Limb (tissue), 2 donors: Measurements from ENCODE around the gene CKM.
"Not testable (repeated sequence)": the region's sequence is repeated elsewhere in the genome, so short reads cannot be mapped to it uniquely, and the experiment has no call there.

Experiments
- DNase-seq, 2 donors: peaks; one replicate each; pipeline ENCODE4 v3.0.0-alpha.2; 2016; ENCODE audit errors: extremely low spot score in 2 of 2

Gene CKM

DNA sequence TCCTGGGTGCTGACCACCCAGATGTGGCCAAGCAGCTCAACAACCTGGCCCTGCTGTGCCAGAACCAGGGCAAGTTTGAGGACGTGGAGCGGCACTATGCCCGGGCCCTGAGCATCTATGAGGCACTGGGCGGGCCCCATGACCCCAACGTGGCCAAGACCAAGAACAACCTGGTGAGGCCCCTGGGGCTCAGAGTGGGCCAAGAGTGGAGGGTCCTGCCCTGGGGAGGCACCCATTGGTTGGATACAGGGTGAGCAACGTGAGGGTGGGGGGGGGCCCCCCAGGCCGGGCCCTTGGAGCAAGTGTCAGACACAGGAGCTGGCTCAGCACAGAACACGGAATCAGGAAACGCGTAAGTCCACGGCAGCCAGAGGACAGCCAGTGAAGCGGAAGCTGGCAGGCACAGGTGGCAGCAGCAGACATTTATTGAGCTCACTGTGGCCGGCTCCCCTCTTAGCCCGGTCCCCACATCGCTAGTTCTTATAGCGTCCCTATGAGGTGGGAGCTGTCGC lies 26.8 kb upstream of the CKM start:
- no peak for DNase-seq

DNA sequence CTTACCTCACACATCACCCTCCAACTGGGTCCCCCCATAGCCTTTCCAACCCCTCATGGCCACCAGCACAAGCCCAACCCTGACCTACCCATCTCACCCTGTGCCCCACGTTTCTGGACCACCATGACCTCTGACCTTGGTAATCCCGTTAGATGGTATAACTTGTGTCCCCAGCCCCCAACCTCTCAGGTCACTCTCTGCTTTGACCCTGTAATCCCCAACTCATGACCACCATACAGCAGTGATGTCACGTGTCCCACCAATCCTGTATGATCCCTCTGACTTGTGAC lies 26.4 kb upstream of the CKM start:
- no peak for DNase-seq

DNA sequence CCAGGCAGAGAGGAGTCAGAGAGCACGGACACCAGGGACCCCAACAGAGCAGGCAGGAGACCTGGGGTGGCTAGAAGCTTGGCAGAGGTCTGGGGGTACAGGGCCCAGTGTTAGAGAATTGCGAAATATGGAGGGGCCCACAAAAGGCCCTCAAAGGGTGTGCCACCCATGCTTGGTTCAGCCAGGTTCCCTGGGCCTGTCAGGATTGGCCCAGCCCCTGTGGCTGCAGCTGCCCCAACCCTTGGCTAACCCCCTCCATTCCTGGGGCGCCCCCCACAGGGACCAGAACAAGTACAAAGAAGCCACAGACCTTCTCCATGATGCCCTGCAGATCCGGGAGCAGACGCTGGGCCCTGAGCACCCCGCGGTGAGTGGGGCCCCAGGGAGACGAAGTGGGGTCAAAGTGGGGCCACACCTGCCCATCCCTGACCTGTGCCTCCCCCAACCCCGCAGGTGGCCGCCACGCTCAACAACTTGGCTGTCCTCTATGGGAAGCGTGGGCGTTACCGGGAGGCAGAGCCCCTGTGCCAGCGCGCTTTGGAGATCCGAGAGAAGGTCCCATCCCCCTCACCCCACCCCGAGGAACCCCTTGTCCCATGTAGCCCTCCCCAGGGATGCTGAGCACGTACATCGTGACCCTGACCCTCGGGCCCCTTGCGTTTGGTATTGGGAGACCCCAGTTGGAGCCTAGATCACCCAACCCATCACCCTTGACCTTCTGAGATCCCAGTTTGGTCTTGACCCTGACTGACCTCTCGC lies 25.9 kb upstream of the CKM start:
- no peak for DNase-seq

GRCh38 chr19:45347570-45348366 lies 25.1 kb upstream of the CKM start:
- DNase-seq = no peak

- no peak for DNase-seq
Measured at GRCh38 chr19:45346449-45346848, 23.8 kb upstream of the CKM start.

DNA sequence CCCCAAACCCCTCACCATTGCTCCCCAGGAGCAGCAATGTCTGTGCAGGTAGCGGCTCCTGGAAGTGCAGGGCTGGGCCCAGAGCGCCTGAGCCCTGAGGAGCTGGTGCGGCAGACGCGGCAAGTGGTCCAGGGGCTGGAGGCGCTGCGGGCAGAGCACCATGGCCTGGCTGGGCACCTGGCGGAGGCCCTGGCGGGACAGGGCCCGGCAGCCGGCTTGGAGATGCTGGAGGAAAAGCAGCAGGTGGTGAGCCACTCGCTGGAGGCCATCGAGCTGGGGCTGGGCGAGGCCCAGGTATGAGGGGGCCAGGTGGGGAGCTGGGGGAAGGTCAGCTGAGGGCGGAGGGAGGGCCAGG lies 22.8 kb upstream of the CKM start:
- DNase-seq = no peak

DNA sequence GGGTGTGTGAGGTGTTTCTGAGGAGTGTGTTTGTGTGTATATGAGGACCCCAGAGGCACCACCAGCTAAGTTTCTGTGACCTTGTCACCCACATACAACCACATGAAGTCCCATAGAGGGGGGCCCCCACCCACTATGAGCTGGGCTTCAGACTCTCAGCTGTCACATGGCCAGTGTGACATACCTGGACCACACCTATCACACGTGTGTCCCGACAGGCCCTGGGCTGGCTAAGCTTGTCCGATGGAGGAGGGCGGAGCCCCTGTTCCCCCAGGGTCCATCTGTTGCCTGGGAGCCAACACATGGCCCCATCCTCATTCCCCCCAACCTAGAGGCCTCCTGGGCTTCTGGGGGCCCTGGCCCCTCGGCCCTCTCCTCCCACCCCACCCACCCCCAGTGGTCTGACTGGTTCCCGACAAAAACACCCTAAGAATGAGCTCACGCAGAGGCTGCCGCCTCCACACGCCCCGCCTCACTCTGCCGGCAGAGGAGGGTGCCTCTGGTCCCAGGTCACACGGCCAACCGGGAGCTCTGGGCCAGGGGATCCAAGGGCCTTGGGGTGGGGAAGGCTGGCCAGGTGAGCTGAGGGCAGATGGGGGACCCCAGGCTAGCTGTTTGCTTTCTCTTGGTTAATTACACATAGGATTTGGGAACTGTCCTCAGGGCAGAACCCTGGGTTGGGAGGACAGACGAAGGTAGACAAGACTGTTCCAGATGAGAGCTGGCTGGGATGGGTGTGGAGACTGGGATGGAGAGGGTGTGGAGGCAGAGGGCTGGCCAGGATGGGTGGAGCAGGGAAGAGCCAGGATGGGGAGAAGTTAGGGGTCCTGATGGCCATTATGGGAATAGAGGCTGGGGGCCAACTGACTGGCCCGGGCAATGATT lies 22.2 kb upstream of the CKM start:
- DNase-seq = no peak

- no peak for DNase-seq
Measured at GRCh38 chr19:45342911-45343310, 20.2 kb upstream of the CKM start.

DNA sequence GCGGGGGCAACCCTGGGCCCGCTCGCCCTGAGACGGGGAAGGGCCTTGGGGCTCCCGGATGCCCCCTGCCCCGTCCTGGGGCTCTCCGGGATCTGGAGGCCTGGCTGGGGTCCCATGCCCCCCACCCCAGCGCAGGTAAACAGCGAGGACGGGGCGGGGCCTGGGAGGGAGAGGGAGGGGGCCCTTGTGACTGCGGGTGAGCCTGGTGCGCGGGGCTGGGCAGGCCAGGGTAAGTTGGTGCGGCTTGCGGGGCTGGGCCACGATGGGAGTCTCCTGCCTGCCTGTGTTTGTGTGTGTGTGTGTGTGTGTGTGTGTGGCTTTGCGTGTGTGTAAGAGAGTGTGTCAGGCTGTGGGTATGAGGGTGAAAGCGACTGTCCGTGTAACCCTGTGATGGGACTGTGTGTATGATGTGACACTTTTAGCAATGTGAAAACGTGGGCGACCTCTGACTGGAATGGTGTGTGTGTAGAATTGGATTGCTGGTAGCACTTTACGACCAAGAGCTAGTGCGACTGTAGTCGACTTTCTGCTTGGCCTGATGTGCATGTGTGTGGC lies 18.3 kb upstream of the CKM start:
- no peak for DNase-seq

DNA sequence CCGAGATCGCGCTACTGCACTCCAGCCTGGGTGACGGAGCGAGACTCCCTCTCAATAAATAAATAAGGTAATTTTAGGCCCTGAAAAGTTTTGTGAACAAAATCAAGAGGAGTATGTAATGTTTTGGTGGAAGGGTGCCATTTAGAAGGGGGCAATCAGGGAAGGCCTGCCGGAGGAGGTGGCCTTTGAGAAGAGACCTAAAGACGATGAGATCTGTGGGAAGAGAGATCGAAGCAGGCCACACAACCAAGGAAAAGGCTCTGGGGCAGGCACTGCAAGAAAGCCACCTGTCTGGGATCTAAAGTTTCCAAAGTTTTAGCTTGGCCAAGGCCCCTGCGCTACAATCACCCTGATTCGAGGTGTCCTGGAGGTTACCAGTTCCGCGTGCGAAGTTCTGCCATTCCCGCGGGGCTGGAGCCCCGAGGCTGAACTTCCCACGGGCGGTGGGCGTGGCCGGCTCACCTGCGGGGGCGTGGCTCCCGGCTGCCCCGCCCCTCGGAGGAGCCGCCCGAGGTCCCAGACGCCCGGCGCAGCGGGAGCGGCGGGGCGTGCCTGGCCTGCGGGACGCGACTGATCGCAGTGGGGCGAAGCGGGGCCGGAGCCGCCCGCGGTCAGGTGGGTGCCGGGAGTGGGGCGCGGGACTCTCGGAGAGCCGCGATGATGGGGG lies 17.7 kb upstream of the CKM start, which contains the start of gene KLC3:
Gene KLC3, plus strand, starts transcription at position 519 of the 667 bp plus-strand sequence. CDS start 4,792 bp downstream, outside the sequence.
- DNase-seq = no peak

DNA sequence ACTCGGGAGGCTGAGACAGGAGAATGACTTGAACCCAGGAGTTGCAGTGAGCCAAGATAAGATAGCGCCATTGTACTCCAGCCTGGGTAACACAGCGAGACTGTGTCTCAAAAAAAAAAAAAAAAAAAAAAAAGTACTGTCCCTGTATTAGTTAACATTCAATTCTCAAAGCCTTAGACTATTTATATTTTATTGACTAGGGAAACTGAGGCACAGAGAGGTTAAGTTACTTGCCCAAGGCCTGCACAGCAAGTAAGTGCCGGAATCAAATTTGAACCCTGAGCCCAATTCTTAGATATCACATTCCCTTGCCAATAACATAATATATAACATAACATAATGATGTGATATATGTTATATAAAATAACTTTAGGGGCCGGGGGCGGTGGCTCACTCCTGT lies 17.0 kb upstream of the CKM start:
- no peak for DNase-seq

DNA sequence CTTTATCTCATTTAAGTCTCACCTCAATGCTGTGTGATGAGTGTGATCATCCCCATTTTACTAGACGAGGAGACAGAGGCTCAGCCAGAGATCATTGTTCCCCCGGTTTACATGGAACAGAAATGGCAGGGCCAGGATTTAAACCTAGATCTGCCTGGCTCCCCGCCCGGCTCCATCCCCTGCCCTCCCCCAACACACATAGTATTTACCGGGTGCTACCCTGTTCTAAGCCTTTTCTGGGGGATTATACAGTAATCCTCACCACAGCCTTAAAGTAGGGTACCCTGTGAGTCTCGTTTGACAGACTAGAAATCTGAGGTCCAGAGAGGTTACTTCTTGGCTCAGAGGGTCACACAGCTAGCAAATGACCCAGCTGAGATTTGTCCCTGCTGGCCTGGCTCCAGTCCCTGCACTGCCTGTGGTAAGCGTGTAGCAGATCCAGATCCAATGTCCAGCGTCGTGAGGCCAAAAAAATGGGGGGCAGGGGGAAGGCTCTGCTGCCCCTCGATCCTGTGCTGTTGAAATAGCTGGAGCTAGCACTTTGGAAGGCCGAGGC lies 14.1 kb upstream of the CKM start:
- no peak for DNase-seq

DNA sequence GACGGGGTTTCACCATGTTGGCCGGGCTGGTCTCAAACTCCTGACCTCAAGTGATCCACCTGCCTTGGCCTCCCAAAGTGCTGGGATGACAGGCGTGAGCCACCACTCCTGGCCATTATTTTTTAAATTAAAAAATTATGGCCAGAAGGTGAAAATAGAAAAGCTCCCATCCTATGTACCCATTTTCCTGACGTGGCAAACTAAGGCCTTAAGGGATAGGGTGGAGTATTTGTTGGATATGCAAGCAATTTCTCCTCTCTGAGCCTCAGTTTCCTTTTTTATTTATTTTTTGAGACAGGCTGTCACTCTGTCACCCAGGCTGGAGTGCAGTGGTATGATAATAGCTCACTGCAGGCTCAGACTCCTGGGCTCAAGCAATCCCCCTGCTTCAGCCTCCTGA lies 12.2 kb upstream of the CKM start:
- not testable (repeated sequence) for DNase-seq

DNA sequence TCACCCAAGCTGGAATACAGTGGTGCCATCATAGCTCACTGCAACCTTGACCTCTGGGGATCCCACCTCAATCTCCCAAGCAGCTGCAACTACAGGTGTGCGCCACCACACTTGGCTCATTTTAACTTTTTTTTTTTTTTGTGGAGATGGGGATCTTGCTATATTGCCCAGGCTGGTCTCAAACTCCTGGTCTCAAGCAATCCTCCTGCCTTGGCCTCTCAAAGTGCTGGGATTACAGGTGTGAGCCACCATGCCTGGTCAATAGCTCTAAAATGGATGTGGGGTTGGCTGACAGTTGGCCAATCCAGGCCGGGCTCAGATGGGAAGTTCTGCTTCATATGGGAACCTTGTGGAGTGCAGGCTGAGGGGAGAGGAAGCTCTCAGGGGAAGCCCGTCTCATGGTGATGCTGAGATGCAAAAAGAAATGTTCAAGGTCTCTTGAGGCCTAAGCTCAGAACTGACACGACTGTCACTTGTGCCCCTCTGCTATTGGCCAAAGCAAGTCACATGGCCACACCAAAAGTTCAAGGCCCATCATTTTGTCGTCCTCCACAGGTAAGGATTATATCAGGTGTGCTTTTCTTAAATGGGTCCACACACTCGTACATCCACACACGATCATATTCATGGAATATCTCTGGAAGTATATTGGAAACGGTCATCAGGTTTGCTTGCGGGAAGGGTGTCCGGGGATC lies 11.1 kb upstream of the CKM start:
- DNase-seq = no peak

GRCh38 chr19:45331411-45331810 lies 8.7 kb upstream of the CKM start:
- no peak for DNase-seq

- DNase-seq = no peak
Measured at GRCh38 chr19:45327404-45328143, 4.9 kb upstream of the CKM start.

DNA sequence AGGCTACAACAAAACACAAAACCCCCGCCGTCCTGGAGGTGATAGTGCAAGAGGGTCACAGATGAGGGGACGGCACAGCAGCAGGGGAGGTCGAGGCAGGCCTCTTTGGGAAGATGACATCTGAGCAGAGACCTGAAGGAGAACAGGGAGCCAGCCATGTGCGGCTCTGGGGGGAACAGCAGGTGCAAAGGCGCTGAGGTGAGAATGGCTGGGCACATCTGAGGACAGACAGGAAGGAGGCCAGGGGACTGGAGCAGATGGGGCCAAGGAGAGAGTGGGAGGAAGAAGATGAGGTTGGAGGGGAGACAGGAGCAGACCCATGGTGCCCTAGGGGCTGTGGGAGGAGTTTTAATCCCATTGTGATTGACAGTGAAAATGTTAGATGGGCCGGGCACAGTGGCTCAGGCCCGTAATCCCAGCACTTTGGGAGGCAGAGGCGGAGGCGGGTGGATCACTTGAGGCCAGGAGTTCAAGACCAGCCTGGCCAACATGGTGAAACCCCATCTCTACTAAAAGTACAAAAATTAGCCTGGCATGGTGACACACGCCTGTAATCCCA lies 1.8 kb upstream of the CKM start:
- DNase-seq = no peak

DNA sequence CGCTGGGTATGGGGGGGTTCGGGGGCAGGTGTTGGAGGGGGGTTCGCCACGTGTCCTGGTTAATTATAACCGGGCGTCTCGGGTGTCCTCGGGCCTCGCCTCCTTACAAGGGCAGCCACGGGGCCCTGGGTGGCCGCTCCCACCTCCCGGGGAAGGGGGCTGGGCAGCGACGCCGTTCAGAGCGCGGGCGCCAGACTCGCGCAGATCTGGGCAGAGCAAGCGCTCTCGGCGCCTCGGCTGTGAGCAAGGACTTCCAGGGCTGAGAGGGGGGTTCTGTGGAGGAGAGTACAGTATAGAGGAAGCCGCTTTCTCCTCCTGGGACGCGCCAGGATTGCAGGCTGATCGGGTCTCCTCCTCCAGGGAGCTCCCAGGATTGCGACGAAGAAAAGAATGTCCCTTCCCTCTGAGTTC lies 1.0 kb upstream of the CKM start:
- DNase-seq = peak in 1 of 2 donors; percentile 66

- no peak for DNase-seq
Measured at GRCh38 chr19:45322311-45322710, 364 bp downstream of the CKM start.
